Natural killer cell (primary cell): ENCODE data around the gene RIMKLA. TPM values are rescaled to one million over a fixed set of nuclear protein-coding genes. Genes with fewer than 3 reads are reported as not detected.

Experiments used
- ATAC-seq, 3 donors: fragments of 150-1000 bp in 2 of 3; fragments of 200-7000 bp in 1 of 3; cut with Tn5 transposase; 1 replicate in 1 of 3; 2 replicates in 2 of 3; pipeline ENCODE4 v1.10.0; 2021; ENCODE audit warnings: mild to moderate bottlenecking in 2 of 3, moderate library complexity in 2 of 3
- DNase-seq, 2 donors: peaks; one replicate each; pipeline versions ENCODE4 v3.0.0 to v3.0.0-alpha.2; 2013 to 2021; ENCODE audit warnings: mixed read lengths in 1 of 2
- H3K27ac ChIP-seq: one replicate; pipeline ENCODE4 v1.5.1; 2013; ENCODE audit warnings: mild to moderate bottlenecking, low read length
- H3K27me3 ChIP-seq: one replicate; pipeline ENCODE4 v1.6.1; 2013; ENCODE audit warnings: low read length; ENCODE audit not compliant: control insufficient read depth, insufficient read depth
- H3K36me3 ChIP-seq: one replicate; pipeline ENCODE4 v1.6.1; 2013; ENCODE audit warnings: low read length; ENCODE audit not compliant: control insufficient read depth, insufficient read depth
- H3K4me1 ChIP-seq: one replicate; pipeline ENCODE4 v1.6.1; 2013; ENCODE audit warnings: low read length; ENCODE audit not compliant: control insufficient read depth, insufficient read depth
- H3K4me3 ChIP-seq: one replicate; pipeline ENCODE4 v1.5.1; 2013; ENCODE audit warnings: low read length
- H3K9me3 ChIP-seq: one replicate; pipeline ENCODE4 v1.6.1; 2013; ENCODE audit warnings: low read length; ENCODE audit not compliant: control insufficient read depth, insufficient read depth
- H3K27ac Mint-ChIP-seq, 2 donors: one replicate each; pipeline ENCODE4 v1.8.0; 2022; ENCODE audit warnings: mild to moderate bottlenecking in 2 of 2, mixed read lengths in 2 of 2, moderate library complexity in 1 of 2
- H3K27me3 Mint-ChIP-seq, 2 donors: one replicate each; pipeline ENCODE4 v1.8.0; 2022; ENCODE audit warnings: low read depth in 2 of 2, mixed read lengths in 2 of 2
- H3K36me3 Mint-ChIP-seq: one replicate; pipeline ENCODE4 v1.8.0; 2022; ENCODE audit warnings: mixed read lengths
- H3K4me1 Mint-ChIP-seq, 2 donors: one replicate each; pipeline ENCODE4 v1.8.0; 2022; ENCODE audit warnings: mixed read lengths in 2 of 2
- H3K4me3 Mint-ChIP-seq: one replicate; pipeline ENCODE4 v1.8.0; 2022; ENCODE audit warnings: mild to moderate bottlenecking, moderate library complexity, mixed read lengths
- H3K9me3 Mint-ChIP-seq, 2 donors: one replicate each; pipeline ENCODE4 v1.8.0; 2022; ENCODE audit warnings: mixed read lengths in 2 of 2
- CTCF ChIP-seq: fragments of 200-600 bp; IDR thresholded peaks from one replicate; pipeline ENCODE4 v1.8.0; 2022; ENCODE audit warnings: antibody characterized with exemption
- WGBS: methylation state at CpG from one replicate; pipeline ENCODE4 v1.1.7; 2013; ENCODE audit warnings: missing lambda C conversion rate; ENCODE audit not compliant: insufficient coverage; 5-methylcytosine and 5-hydroxymethylcytosine counted together
- intact Hi-C: fragments of 100-400 bp; cut with micrococcal nuclease; formaldehyde crosslinking; loops from one replicate; pipeline ENCODE4 v1.14.2; 2022
- total RNA-seq, 4 donors: library from RNA; stranded (reverse); fragments of 120-200 nt in 1 of 4; gene quantifications; one replicate each; pipeline versions ENCODE4 v1.2.3 to v1.2.4, GENCODE V29; 2013 to 2022

RIMKLA gene
- total RNA-seq, 3 donors from 2014 or later (not counting 1 experiment from before 2014, with no cell fraction given): 0.13 to 0.45 (median 0.39) TPM

GRCh38 chr1:42456754-42457089 is 76.1 kb downstream of the RIMKLA start:
- no peak for TF ChIP-seq CTCF
- H3K4me3 ChIP-seq: peak overlapping the region; percentile 89
- H3K9me3 ChIP-seq: no peaks in the 10 kb centered on the region
- ATAC-seq (peak; percentile 46 to 69 (median 47)), DNase-seq (peak in 1 of 2 donors; percentile 82)
- H3K4me1 ChIP-seq: peaks cover 23% of the 10 kb centered on the region
- Mint-ChIP-seq H3K27ac (peak overlapping the region; percentile 87 to 95), H3K4me3 (peak overlapping the region; percentile 94), H3K9me3 (no peaks in the 10 kb centered on the region), H3K27me3 (no peaks in the 10 kb centered on the region), H3K36me3 (peaks cover 16% of the 10 kb centered on the region), H3K4me1 (peaks cover 27 to 33% of the 10 kb centered on the region in 2 donors)
- intact Hi-C loops: loop anchor here (2.0 kb wide), 2 partner anchors 122 to 310 kb away; partner anchors contain the start of genes C1orf50, FOXJ3 and P3H1
- peaks cover 32% of the 10 kb centered on the region for H3K36me3 ChIP-seq
- H3K27me3 ChIP-seq: no peaks in the 10 kb centered on the region
- H3K27ac ChIP-seq: peak overlapping the region; percentile 89
- WGBS: under 1% methylated on average over 23 of the region's 23 CpGs

GRCh38 chr1:42461196-42461595 is 80.6 kb downstream of the RIMKLA start:
- ATAC-seq (no peak), DNase-seq (no peak)
- Mint-ChIP-seq H3K27ac (peak overlapping the region in 1 of 2 donors; percentile 56), H3K27me3 (no peaks in the 10 kb centered on the region), H3K36me3 (peaks cover 16% of the 10 kb centered on the region), H3K4me3 (peak overlapping the region; percentile 25), H3K4me1 (peaks cover 38 to 47% of the 10 kb centered on the region in 2 donors), H3K9me3 (no peaks in the 10 kb centered on the region)
- Histone ChIP-seq H3K27me3 (no peaks in the 10 kb centered on the region), H3K4me1 (peaks cover 24% of the 10 kb centered on the region), H3K9me3 (no peaks in the 10 kb centered on the region), H3K36me3 (peaks cover 32% of the 10 kb centered on the region), H3K4me3 (no peak overlapping the region), H3K27ac (no peak overlapping the region)
- WGBS: 100% methylated on average over 2 of the region's 2 CpGs
- intact Hi-C loops: loop anchor here (5.0 to 10.0 kb wide), 2 partner anchors 221 to 474 kb away; partner anchors contain the start of gene YBX1
- TF ChIP-seq CTCF: no peak

- no peaks in the 10 kb centered on the region for H3K9me3 ChIP-seq
- H3K4me3 Mint-ChIP-seq: peak within 1 kb of the TSS; percentile 87
- peak within 1 kb of the TSS; percentile 40 for H3K4me3 ChIP-seq
- WGBS: 3% methylated on average over 59 of the region's 59 CpGs
- peak within 1 kb of the TSS; percentile 74 for H3K27ac ChIP-seq
- H3K27me3 Mint-ChIP-seq: no peaks in the 10 kb centered on the region
- no peaks in the 10 kb centered on the region for H3K27me3 ChIP-seq
- H3K4me1 ChIP-seq: peaks cover 12% of the 10 kb centered on the region
- intact Hi-C loops: loop anchor here (5.0 to 10.0 kb wide), 2 partner anchors 219 to 472 kb away; partner anchors contain the start of gene YBX1
- peak within 1 kb of the TSS; percentile 92 for H3K27ac Mint-ChIP-seq
- H3K36me3 ChIP-seq: peaks cover 29% of the 10 kb centered on the region
- H3K4me1 Mint-ChIP-seq: peaks cover 26 to 35% of the 10 kb centered on the region in 2 donors
- ATAC-seq (peak; percentile 95 to 100 (median 96)), DNase-seq (peak; percentile 95 to 99)
- no peaks in the 10 kb centered on the region for H3K9me3 Mint-ChIP-seq
- no peak for TF ChIP-seq CTCF
- peaks cover 16% of the 10 kb centered on the region for H3K36me3 Mint-ChIP-seq
Measured at GRCh38 chr1:42462828-42463763, 82.5 kb downstream of the RIMKLA start, which contains the start of gene CCDC30. Gene CCDC30, plus strand, starts transcription at chr1:42463286. Its CDS starts 17,266 bp downstream, at chr1:42480552.
